Putamen (tissue), 1 donor: ENCODE measurements around the gene P2RX3.
A peak's percentile ranks its signal among the peaks of the same experiment; 100 is the strongest.

ENCODE experiments used
- DNase-seq: peaks from one replicate; pipeline ENCODE4 v3.0.0-alpha.2; 2016; ENCODE audit warnings: low spot score

Gene P2RX3

DNA sequence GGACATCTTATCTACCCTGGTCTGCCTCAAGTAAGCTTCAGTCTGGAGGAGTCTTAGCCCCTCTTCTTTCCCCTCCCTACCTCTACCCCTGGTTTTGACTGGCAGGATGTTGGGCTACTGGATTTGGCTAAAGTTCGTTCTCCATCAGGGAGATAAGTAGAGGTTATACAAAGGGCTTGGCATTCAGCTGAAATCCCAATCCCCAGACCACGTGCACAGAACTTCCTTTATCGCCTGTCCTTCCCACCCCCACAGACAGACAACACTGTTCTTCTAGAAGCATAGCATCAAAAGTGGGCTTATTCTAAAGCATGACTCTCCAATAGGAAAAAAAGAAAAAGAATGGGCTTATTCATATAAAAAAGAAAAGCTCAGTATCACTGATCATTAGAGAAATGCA, 35.0 kb downstream of the P2RX3 start:
- no peak for DNase-seq

DNA sequence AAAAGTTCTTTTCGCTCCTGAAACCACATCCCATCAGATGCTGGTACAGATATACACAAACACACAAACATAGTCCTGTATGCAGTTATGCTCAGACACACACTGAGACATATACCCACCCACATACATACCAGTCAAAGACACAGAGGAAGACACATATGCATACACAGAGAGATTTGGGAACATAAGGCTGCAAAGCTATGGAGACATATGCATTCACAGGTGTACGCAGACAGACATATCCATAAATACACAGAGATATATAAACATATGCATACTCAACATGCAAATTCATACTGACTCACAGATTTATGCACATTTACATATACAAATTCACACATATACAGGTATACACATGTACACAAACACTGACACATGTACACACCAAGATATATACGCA, 36.8 kb downstream of the P2RX3 start:
- no peak for DNase-seq

DNA sequence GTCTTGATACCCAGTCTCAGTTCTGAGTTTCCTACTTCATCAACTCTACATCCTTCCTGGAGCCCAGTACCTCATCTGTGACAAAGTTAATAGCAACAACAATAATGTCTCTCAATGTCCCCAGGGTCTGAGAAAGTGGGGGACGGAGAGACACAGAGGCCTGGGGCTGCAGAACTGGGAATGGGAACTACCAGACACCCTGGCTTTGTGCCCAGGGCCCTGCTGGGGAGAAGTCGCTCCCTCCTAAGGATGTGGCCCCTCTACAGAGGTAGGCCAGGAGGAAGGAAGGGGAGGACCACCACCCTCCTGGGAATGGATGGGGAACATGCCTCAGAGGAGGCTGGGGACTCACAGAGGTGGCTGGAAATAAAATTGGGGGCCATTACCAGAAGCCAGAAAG, 37.3 kb downstream of the P2RX3 start:
- DNase-seq = no peak

DNA sequence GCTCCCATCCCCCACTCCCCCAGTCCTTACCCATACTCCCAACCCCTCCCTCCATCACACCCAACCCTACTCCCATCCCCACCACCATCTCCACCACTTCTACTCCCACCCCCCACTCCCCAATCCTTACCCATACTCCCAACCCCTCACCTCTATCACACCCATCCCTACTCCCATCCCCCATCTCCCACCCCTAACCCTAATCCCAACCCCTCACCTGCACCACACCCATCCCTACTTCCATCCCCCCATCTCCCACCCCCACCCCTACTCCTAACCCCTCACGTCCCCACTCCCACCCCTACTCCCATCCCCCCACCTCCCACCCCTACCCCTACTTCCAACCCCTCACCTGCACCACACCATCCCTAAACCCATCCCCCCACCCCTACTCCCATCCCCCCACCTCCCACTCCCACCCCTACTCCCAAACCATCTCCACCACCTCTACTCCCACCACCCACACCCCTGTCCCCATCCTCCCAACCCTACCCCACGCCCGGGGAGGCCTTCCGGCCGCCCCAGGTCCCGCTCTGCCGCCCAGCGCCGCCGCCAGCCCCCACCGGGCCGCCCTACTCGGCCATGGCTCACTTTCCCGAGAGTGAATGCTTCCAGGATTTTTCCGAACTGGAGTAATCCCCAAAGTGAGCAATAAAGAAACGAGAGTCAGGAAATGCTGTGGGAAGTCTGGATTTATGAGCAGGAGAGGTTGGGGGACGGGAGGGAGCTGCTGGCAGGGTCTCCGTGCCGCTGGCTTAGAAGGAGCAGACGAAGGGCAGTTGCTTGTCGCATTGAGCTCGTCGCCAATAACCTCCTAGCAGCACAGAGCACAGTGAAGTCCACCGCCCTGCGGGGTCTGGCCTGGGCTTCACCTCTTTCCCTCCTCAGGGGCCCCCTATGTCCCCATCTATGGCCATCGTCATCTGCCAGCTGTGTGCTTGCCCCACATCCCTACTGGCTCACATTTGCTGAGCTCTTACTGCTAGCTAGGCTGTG, 38.2 kb downstream of the P2RX3 start:
- DNase-seq = no peak

DNA sequence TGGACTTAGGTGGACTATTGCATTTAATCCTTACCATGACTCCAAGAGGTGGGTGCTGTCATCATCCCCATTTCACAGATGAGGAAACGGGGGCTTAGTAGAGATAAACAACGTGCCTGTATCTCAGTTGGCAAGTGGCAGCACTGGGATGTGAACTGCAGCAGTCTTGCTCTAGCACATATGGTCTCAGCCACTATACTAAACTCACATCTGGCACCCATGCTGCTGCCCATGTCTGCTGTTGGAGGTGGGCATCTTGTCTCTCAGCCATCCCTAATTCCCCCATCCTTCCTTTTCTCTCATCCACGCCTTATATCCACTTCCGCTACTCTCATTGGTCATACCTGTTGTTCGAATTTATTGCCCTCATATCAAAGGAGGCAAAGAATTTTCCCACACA, 39.0 kb downstream of the P2RX3 start:
- DNase-seq = no peak

DNA sequence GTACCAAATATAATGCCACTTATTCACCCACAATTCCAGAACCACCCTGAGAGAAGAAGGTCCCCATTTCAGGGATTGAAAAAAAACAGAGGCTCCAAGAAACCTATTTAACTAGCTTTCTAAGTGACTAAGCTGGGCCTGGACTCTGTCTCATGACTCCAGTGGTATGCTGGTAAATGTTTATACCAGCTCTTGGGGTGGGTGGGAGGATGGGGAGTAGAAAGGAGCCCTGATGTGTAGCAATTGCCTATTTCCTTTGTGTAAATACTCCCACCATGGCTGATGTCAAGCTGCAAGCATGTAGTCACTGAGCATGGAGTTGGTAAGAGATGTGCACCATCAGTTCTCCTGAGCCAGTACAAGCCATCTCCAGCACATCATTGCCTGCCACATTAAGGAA, 40.0 kb downstream of the P2RX3 start:
- no peak for DNase-seq

DNA sequence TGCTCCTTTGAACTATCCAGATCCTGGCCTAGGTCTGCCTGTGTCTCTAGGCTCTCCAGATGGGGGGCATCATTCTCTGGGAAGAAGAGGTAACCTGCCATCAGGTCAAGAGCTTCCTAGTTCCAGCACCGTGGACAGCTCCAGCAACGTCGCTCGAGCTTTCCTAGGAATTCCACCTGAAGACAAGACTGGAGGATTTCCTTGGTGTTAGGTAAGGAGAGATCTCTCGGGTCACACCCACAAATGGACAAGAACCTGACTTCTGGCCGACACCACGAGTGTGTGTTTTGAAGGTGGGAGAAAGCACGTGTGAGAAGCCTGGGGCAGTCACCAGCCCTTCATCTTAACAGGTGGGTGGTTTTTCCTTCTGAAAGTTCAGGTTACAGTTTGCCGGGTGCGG, 41.6 kb downstream of the P2RX3 start:
- DNase-seq = no peak

DNA sequence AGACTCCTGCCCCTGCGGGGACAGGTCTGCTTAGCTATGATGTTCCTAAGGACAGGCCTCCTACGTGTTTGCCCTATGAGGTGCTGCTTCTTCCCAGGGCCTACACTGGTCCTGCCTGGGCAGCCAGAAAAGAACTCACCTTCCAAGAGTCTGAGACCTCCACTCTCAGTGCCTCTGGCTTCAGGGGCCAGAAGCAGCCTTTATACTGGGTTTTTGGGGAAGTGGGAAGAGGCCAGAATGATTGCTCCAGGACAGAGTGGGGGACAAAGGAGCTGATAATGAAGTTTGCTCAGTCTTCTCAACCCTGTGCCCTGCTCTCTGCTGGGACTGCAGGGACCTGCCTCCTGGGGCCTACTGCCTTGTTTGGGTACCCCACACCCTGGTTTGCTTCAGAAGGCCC, 42.8 kb downstream of the P2RX3 start, which contains the start of gene PRG3:
Gene PRG3, minus strand, starts transcription at position 176 of the 400 bp plus-strand sequence. CDS start 442 bp downstream, outside the sequence.
- DNase-seq = no peak

DNA sequence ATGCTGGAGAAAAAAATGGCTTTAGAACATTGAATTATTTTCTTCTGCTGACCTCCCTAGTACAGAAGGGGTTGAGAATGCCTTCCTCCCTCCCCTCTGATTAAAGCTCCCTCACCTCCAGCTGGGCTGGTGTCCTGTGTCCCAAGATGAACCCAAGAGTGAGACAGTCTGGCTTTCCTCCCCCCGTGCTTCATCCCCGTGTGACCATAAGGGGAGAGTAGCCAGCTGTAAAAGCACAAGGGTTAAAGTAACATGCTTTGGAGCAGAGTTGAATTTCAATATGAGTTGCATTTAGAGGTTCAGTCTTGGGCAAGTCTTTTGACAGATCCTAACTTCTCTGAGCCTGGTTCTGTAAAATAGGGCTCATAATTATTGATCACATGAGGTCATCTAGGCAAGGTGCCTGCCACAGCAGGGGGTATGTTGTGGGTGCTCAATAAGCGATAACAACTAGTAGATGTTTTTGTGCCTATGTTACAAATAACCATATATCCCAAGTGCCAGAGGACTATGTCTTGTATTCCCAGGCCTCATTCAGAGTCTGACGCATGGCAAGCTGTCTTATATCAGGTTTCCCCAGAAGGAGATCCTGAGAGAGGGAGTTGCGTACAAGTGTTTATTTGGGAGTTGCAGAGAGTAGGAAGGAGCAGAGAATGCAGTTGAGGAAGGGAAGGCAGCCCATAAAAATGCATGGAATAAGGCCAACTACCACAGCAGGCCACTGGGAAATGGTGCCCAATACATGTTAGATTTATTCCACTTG, 48.2 kb downstream of the P2RX3 start:
- no peak for DNase-seq

DNA sequence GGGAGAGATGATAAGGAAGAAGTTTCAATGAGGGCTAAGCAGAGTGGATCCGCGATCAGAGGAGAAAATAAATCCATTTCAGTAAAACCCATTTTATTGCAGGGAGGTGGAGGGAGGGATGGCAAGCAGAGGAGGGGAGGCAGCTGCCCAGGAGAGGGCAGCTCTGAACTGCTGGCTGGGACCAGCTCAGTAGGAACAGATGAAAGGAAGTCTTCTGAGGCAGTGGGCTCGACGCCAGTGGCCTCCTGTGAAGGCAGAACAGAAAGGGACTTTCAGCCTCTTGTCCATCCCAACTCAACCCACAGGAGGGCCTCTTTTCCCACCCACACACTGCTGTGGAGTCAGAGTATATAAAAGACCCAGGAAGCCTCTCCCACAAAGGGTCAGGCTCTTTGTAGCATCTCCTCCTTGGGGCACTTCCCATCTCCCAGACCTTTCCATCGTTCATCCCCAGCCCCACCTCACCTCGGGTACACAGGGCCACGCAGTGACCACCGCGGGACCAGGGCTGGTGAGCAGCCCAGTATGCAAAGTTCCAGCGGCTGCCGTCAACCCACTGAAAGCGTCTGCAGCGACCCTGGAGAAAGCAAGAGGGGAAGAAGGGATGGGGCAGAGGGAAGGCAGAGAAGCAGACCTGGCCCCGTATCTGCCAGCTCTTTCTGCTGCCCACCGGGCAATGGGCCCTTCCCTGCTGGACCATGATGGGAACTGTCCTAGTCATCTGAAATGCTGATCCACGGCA, 49.3 kb downstream of the P2RX3 start:
- peak; percentile 25 for DNase-seq

DNA sequence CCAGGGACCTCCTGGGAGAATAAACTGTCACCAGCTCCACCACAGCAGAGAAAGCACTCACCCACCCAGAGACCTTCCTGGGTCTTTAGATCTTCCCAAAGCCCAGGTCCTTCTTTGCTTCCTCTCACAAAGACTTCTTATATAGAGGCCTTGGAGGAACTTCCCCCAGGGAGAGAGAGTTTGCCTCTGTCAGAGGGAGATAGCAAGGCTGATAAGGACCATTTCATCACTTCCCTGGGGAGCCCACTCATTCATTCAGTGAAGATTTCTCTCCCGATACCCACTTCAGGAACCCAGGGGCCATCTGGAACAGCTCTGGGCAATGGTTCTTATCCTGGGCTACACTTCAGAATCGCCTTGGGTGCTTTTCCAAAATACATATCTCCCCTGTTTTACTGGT, 52.4 kb downstream of the P2RX3 start, which contains the start of gene PRG2:
Gene PRG2, minus strand, starts transcription at position 116 of the 400 bp plus-strand sequence. CDS start 706 bp downstream, outside the sequence.
- no peak for DNase-seq

DNA sequence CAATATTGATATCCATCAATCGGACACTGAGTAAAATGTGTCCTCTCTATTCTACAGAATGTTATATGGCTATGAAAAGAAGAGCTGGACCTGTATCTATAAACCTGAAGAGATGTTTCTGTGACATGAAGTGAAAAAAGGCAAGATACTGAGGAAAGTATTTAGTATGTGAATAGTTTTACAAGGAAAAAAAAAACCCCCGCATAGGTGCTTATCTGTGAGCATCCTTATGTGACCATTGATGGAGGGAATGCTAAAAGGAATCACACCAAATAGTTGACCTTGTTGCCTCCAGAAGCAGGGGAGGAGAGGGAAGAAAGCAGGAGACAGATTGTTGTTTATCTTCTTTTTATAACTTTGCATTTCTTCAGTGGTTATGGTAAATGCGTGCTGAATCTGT, 53.0 kb downstream of the P2RX3 start:
- DNase-seq = no peak

DNA sequence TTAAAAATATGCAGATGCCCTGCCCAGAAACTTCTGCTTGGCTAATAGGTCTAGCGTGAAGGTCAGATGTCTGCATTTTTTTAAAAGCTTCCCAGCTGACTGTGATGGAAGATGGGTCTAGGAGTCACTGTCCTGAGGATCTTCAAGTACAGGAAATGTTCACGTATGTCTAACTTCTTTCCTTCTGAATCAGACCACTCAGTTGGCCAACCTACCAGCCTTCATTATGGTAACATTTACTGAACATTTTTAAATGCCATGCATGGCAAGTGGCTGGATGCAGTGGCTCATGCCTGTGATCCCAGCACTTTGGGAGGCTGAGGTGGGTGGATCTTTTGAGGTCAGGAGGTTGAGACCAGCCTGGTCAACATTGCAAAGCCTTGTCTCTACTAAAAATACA, 53.4 kb downstream of the P2RX3 start:
- DNase-seq = no peak

DNA sequence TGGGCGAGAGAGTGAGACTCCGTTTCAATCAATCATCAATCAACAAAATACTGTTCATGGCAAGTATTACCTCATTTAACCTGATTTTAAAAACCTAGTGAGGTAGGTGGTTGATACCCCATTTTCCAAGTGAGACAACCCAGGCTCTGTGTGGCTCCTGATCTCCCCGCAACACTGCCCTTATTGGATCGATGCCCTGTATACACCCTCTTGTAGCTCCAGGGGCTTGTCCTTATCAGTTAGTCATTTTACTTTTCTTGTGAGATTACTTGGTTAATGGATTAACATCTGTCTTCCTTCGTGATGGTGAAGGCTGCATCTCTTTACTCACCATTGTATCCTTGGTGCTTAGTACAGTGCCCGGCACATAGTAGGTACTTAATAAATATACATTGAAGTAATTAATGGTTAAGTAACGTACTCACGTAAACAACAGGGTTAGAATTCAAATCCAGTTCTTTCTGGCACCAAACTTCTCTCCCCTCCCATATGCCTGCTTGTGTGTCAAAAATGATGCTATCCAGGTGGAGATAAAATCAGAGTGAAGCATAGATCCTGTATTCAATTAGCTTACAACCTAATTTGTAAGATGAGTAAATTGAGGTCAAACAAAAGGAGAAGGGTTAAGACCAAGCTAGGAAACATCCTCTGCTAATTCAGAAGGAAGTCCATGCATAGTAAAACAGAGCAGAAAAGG, 54.1 kb downstream of the P2RX3 start:
- no peak for DNase-seq

DNA sequence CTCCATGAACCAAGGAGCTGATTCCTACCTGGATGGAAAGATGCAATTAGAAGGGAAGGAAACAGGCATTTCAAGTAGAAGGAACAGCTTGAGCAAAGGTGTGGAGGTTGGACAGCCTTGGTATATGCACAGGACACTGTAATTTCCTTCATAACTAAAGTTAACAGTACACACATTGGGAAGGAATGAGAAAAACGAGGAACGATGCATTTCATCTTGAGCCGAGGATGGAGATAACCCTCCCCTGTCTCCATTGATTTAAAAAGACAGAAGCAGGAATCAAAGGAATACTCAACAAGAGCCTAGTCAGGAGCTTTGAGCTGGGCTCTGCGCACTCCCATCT, 54.6 kb downstream of the P2RX3 start:
- no peak for DNase-seq

DNA sequence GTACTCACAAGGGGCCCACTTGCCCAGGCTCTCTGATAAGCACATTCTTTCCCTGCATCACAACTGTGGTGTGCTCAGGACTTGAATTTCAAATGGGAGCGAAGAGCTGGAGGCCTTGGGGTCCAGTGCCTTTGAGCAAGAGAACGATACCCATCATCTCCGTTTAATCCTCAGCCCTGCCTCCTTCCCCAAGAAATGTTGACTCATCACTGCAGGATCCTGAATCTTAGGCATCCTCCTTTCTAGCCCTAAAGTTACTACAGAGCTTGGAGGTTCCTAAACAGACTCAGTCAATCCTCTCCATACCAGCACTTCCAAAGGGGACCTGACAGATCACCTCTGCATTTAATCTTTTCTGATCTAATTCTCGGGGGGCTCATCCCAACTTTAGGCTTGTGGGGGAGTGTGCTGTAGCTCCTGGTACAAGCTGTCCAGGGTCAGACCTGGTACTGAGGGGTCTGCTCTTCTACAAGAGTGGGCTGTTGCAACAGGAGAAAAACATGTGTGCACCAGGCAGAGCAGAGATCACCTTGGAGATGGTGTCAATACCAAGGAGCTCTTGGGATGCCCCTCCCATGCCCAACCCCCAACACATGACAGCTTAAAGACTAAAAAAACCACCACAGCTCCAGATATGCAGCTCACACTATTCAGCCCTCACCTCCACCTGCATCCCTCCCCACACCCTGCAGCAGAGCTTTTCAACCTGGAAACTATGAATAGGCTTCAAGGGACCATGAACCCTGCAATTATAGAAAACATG, 56.2 kb downstream of the P2RX3 start:
- DNase-seq = no peak

DNA sequence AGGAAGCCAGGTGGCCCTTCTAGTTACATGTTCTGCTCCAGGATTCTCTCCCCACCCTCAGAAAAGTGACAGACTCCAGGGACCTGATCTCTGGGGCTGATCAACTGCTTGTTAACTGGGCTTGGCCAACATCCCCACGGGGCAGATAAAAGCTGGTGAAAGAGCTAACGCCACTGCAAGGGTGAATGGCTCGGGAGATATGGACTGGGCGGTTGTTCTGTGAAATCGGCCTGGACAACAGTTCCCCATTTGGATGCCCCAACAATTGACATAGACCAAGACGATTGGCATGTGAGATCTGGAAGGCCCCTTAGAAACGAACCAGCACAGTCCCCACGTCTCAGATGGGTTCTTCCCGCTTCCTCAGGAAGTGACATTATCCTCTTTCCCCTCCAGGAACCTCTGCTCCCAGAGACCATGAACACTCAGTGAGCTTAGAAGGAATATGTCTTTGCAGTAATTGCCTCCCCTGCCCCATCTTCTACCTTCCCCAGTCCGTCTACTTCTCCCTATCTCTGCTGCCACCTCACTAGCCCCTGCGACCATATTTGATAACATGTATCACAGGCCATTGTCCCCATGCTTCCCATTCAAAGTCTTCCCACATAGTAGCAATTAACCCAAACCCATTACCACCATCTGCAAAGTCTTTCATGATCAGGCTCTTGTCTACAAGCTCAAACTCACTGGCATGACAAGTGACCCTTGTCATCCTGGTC, 57.9 kb downstream of the P2RX3 start:
- no peak for DNase-seq

DNA sequence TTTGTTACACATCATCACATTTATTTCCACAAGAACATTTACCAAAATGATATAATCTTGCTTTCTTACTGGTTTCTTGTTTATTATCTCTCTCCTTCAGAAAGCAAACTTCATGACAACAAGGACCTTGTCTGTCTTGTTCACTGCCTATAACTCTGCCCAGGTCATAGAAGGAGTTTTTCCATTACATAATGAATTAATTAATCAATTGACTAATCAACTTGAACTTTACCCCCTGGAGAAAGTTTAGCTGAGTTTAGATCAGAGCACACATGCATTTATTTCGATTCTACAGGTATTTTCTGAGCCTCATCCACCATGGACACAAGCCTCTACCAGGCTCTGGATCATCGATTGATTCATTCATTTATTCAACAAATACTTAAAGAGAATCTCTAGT, 58.6 kb downstream of the P2RX3 start:
- DNase-seq = no peak

DNA sequence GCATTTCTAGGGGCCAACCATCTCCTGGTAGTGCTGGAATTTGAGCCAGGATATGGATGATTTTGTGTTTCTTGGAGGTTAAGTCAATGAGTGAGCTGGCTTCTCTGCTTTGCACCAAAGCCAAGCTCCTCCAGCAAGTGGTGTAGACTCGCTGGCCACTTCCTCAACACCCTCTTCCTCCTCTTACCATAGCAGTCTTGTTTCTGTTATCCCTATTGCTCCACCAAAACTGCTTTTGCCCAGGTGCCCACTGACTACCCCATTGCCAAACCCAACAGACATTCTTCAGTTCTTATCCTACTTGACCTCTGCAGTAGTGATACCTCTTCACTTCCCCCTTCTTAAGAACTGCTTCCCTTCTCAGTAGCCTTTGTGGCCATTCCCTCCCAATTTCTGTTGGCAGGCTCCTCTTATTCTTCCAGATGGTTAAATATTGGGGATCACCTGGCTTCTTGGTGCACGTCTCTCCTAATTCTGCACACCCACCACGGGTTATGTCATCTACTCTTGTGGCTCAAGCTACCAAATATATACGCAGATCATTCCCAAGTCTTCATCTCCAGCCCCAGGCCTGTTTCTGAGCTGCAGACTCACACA, 59.3 kb downstream of the P2RX3 start:
- DNase-seq = no peak

DNA sequence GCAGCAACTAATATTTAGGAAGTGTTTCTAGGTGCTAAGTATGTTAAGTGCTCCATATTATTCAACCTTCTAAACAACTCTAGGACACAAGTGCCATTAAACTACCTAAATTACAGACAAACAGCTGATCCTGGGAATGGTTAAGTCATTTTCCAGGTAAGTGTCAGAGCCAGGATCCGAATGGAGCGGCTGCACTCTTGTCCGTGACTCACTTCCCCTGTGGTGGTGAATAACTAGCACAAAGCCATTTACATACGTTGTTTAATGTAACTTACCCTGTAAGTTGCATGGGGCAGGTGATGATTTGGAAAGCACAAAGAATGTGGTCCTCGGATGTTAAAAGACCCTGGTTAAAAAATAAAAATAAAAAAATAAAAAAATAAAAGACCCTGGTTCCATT, 61.1 kb downstream of the P2RX3 start:
- DNase-seq = no peak
